Mesenteric fat pad (tissue), 1 donor: ENCODE data around the gene TMEM132D. TPM values are rescaled to one million over a fixed set of nuclear protein-coding genes. Genes with fewer than 3 reads are reported as not detected.
"Not testable (repeated sequence)": the region's sequence is repeated elsewhere in the genome, so short reads cannot be mapped to it uniquely, and the experiment has no call there.

Source experiments
- DNase-seq: peaks from one replicate; pipeline ENCODE4 v3.0.0-alpha.2; 2020; ENCODE audit warnings: low spot score
- total RNA-seq: library from RNA; stranded (reverse); fragmentation: NEBNext Ultra II Directional; extraction: Animal tissue kit (Norgen Biotek cat#: 25700); gene quantifications from one replicate; pipeline ENCODE4 v1.2.1, GENCODE V29; 2021
- donor health status: DM: yes; HTN: yes; CAD: no.

Gene TMEM132D
- total RNA-seq, 1 donor from 2014 or later = not detected

DNA sequence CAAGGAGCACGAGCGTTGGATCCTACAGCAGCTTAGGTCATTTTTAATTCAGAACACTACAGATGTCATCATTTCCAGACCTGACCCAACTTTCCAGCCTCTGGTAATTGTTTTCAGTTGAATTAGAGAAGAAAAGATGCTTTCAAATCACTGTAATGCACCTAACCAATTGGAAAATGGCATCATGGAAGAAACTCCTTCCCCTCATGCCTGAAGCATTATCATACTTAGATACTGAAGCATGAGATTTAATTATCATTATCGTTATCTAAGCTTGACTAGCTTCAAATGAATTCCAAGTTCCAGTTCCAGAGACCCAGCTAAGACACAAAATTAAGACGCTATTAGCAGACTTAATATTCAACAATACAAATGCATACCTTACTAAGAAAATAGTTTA, 299.3 kb downstream of the TMEM132D start:
- DNase-seq = no peak

DNA sequence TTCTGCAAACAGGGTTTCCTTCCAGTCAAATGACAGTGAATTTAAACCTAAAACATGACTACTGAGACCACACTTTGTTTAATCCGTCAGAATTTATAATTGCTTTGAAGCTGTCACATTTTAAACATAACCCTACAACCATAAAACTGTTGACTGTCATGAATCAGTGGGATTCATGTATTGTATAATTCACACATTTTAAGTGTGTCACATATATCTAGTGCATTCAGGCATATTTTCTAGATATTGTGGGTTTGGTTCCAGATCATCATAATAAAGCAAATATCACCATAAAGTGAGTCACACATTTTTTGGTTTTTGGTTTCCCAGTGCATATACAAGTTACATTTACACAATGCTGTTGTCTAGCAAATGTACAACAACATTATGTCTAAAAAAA, 304.4 kb downstream of the TMEM132D start:
- no peak for DNase-seq

GRCh38 chr12:129594098-129594497, 309.7 kb downstream of the TMEM132D start:
- no peak for DNase-seq

DNA sequence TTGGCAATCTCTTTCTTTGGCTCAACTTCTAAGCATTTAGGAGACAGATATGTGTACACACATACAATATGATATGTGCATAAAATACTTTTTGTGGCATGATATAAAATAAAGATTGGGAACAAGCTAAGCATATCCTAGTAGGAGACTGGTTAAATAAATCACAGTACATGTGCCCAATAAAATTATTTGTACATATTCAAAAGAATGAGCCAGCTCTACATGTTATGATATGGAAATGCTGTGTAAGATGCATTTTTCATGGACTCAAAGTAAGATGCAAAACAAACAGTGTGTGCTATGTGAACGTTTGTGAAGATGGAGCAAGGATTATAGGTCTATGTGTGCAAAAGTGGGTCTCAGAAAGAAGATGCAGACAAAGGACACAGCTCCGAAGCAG, 311.4 kb downstream of the TMEM132D start:
- no peak for DNase-seq

GRCh38 chr12:129589503-129589902, 314.3 kb downstream of the TMEM132D start:
- no peak for DNase-seq

DNA sequence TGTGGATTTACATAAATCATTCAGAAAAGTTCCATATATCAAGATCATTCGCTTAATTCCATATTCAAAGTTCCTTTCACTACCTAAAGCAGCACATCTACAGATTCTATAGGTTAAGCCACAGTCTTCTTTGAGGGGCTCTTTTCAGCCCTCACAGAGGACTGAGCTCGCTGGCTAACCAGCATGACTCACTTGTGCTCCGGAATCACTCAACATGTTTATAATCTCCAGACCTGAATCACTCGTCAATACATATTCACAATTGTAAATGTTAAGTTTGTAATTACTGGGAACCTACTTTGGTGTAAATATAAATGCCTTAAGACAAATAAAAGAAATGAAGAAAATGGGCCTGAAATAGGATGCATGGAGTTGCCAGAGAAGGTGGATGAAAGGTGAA, 315.7 kb downstream of the TMEM132D start:
- DNase-seq = no peak

DNA sequence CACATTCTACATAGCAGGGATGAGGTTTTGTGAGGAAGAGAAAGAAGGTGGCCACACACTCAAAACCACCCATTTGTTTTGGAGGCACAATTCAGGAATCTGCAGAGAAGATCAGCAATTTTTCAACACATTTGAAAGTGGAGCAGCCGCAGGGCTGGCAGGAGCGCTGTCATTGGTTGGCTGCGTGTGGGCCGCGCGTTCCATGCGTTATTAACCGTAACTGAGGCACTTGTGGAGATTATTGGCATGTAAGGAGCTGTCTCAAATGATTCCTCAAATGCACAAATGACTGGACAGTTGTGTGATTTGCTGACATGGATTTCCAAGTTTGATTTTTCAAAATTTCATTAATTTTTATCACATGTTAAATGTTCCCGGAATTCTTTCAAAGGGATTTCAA, 318.5 kb downstream of the TMEM132D start:
- DNase-seq = no peak

GRCh38 chr12:129579879-129580278, 323.9 kb downstream of the TMEM132D start:
- no peak for DNase-seq

DNA sequence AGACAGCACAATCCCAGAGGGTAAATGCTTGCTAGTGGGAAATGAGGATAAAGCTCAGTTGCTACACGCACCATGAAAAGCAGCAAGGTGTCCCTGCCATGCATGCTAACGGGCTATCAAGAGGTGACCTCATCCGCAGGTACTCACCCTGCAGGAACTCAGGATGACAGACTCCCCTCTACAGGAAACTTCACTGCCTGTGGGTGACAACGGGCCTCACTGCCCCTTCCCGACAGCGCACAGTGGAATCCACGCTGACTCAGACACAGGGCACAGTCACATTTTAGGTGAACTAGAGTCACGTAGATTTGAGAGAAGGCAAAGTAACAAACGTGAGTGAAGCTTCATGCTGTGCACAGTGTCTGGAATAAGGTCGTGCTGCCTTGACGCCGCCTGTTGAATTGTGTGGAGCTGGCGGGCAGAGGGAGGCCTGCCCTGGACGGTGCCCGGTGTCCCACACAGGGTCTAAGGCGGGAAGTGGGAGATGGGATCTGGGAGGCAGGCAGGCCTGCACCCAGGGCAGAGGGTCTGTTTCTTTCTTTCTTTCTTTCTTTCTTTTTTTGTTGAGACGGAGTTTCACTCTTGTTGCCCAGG, 331.8 kb downstream of the TMEM132D start:
- no peak for DNase-seq

- DNase-seq = no peak
These were observed 332.9 kb downstream of the TMEM132D start for GRCh38 chr12:129570796-129571400.

- DNase-seq = no peak
These were observed 337.0 kb downstream of the TMEM132D start for GRCh38 chr12:129566800-129567199.

- DNase-seq = no peak
These were observed 339.1 kb downstream of the TMEM132D start for GRCh38 chr12:129564768-129565167.

DNA sequence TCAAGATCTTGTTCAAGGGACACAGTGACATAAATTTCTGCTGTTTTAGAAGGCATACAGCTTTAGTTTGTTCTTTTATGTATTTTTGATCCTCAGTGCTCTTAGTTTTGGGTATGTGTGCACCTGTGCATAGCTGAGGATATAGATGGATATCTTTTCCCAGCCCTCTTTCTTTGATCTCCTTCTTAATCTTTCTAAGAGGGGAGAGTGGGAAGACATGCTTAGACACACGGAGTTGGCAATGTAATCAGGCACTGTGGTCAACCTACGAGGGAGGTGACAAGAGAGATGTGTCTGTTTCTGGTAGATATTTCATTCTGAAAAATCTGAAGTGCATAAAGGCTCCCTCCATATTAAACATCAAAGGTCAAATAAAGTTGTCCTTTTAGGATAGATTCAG, 340.6 kb downstream of the TMEM132D start:
- no peak for DNase-seq

DNA sequence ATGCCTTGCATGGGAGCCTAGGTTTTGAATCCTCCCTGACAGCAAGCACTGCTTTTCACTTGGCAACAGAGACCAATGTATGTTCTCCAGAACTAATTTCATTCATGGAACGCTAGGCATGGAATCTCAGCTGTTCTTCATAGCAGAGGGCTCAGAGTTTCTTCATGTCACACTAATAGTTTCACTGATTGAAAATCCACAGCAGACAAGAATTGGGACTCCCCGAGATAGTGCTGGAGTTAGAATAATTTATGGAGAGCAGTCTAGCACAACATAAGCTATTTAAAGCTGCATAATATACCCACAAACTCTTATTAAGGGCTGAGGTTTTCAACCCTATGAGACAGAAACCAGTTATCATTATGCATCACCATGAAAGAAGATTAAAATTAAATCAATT, 342.5 kb downstream of the TMEM132D start:
- DNase-seq = no peak

GRCh38 chr12:129559776-129560175, 344.0 kb downstream of the TMEM132D start:
- no peak for DNase-seq

DNA sequence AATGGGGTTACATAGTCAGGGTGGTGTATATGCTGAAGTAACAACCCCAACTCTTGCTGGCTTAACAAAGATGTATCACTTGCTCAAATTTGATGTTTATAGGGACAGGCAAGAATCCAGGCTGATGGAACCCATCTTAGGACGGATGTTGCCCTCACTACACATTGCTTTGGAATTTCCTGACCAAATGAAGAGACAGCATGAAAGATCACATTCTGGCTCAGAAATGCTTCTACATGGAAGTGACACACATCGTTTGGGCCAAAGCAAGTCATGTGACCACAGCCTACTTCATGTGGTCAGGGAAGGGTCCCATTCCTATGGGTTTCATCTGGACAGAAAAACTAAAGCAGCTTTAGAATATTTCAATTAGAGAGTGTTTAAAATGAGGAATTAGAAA, 345.8 kb downstream of the TMEM132D start:
- no peak for DNase-seq

- no peak for DNase-seq
These were observed 347.7 kb downstream of the TMEM132D start for GRCh38 chr12:129556082-129556481.

DNA sequence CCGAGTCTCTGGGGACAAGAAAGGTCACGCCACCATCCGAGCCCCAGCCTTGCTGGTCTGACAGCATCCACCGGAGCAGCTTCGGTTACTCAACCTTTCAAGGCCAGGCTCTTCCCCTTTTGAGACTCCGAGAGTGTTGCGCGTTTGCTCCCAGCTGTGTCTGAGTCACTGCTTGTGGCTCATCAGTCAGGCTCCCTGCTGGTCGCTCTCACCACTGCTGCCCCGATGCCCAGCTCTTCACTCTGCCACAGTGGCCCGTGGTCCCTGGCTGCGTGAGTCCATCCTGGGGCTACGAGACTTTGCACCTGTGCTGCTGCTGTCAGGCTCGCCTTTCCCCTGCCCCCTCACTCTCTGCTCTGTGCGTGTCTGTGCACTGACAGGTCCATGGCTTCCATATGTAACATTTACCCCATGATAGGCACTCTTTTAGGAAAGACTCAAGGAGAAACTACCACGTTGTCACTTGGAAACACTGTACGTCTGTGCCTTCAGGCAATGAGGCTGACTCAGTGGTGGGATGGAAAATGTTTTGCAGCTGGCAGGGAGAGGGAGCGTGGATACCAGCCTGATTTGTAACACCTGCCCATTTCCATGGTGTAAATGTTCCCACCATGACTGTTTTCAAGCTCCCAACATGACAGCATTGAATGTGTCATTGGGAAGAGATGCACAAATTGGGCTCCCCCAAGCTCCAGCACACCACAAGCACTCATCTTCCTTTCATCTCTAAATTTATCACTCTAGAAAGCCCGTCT, 350.7 kb downstream of the TMEM132D start:
- no peak for DNase-seq

- DNase-seq = no peak
These were observed 352.4 kb downstream of the TMEM132D start for GRCh38 chr12:129551441-129551840.

DNA sequence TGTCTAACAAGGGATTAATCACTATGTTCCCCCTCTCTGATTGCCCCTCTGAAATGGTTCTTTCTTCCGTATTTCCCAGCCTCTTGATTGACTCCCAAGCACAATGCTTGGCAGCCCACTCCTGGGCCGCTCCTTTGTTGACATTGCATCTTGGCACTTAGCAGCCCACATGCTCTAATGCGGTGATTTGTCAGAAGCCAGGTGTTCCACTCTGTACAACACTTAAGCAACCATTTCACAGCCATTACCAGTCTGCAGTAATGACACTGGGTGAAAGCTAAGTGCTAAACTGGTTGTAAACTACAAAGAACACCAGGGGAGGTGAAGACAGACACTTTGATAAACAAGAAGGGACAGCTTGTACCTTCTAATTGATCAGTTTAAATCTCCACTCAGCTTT, 353.5 kb downstream of the TMEM132D start:
- no peak for DNase-seq

DNA sequence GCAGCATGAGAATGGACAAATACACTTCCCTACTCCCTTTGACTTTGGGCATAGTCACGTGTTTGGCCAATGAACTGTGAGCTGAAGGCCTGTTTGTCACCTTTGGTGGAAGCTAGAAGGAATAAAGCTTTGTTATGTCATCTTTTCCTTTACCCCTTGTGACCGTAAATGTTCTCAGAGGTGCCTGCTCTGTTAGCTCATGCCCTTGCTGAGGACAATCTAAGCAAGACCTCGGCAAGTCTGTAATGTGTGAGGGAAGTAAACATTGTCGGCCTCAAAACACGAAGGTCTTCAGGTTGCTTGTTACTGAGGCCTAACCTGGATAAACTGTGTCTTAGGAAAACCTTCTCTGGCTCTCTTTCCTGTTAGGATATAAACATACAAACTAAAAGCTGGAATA, 354.2 kb downstream of the TMEM132D start:
- no peak for DNase-seq

GRCh38 chr12:129549020-129549419, 354.8 kb downstream of the TMEM132D start:
- DNase-seq = not testable (repeated sequence)

DNA sequence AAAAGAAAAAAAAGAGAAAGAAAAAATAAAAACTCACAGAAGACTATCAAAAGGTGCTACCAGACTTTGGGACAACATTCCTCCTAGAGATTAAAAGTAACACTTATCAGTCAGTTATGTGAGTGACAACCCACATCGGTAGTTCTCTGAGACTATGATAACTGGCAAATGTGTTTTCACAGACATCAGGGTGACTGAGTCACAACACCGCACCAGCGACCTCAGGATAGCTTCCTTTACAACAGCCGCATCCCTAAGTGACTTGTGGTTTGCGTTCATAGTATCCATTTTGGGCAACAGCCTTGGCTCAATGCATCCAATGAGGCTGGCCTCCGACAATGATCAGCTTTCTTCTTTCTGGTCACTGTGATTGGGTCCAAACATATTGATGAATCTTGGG, 359.1 kb downstream of the TMEM132D start:
- no peak for DNase-seq
